ENCODE results near the gene KRT71. TPM values are rescaled to one million over a fixed set of nuclear protein-coding genes. Genes with fewer than 3 reads are reported as not detected.

The KRT71 gene
- total RNA-seq, 1 donor from 2014 or later: not detected

DNA sequence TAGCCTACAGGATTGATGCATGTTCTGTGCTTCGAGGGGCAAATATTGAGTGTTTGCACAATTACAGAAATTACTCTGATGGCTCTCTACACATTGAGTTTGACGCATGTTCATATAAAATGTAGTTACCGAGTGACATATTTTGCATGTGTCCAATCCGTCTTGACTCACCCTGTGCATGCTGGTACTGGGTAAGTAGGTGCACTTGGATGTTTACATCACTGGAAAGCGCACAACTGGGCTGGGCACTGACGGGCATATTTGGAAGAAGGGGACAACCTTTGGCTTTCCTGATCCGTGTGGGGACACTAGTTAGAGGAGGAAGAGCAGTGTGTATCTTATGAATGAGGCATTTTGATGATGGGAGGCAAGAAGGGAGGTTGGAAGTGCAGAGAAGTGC lies 55.0 kb downstream of the KRT71 start:
- no peak for DNase-seq (ENCODE audit: low read depth, low spot score)

DNA sequence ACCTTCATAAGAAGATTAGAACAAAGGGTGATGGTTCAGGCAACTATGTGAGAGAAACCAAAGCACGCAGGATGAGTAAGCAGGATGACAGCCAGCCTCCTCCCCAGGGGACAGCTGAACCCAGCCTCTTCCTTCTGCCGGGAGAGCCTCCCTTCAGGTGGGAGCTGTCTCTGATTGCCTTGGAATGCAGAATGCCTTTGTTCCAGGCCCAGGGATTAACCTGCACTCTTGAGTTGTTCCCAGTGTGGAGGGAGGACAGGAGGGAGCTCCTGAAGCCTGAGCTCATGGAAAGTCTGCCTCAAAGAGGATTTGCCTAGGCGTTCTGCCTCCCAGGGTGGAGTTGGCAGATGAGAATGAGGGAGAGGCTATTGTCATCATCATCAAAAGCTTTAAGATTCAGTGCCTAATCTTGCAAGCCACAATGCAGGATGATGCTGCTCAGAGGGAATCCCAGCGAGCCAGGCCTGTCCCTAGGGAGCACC lies 56.3 kb downstream of the KRT71 start:
- no peak for DNase-seq (ENCODE audit: low read depth, low spot score)

DNA sequence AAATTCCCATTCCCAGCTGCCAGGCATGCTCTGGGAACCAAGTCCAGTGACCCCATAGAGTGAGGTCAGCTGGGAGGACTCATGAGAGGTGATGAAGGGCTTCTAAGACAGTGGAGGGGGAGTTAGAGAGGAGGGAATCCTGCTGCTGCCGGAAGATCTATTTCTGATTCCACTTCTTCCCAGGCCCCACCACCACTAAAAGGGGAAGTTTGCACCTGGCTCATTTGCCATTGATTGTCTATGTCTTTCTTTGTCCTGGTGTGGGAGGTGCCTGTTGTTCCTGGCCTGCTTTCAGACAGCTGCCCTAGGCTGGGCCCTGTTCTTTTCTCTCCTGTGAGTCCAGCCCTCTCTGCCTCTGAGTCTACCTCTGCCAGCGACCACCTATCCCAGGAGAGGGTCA lies 56.9 kb downstream of the KRT71 start:
- DNase-seq (ENCODE audit: low read depth, low spot score): no peak

DNA sequence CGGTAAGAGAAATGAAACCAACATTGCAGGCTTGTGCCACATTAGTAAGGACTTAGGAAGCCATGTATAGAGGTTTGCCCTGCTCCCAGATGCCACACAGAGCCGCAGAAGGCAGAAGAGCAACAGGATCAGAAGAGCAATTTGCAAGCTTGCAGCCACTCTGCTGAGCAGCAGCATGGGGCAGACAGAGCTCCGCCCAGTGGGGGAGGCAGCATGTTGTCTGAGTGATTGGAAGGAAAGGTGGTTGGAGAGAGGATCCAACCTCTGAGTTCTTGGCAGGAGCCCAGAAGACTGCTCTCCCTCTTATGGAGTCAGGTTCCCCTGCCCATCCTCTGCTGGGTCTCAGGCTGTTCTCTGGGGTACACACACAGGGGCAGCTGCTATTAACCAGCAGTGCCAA lies 57.6 kb downstream of the KRT71 start:
- DNase-seq (ENCODE audit: low read depth, low spot score): no peak

GRCh38 chr12:52494518-52494917 lies 58.4 kb downstream of the KRT71 start:
- DNase-seq (ENCODE audit: low read depth, low spot score): no peak

GRCh38 chr12:52494100-52494499 lies 58.8 kb downstream of the KRT71 start:
- no peak for DNase-seq (ENCODE audit: low read depth, low spot score)

Other genes starting within 250 kb of the KRT71 start
- not detected in 2 replicates for gene KRT83, start 231.7 kb downstream of the KRT71 start, total RNA-seq
- under 0.01 TPM in 1 of 2 replicates, not detected in the other for gene KRT85, start 185.7 kb downstream of the KRT71 start, total RNA-seq
- gene KRT84, start 167.5 kb downstream of the KRT71 start, total RNA-seq: not detected in 2 replicates
- gene KRT82, start 146.8 kb downstream of the KRT71 start, total RNA-seq: not detected in 2 replicates
- gene KRT75, start 118.8 kb downstream of the KRT71 start, total RNA-seq: not detected in 2 replicates
- gene KRT6B, start 101.0 kb downstream of the KRT71 start, total RNA-seq: 0.07 and 0.18 TPM in 2 replicates
- 0.07 TPM in 1 of 2 replicates, not detected in the other for gene KRT6C, start 79.3 kb downstream of the KRT71 start, total RNA-seq
- gene KRT6A, start 59.9 kb downstream of the KRT71 start, total RNA-seq: 0.79 and 12.6 TPM in 2 replicates
- 0.66 and 2.0 TPM in 2 replicates for gene KRT5, start 32.8 kb downstream of the KRT71 start, total RNA-seq
- gene KRT74, start 20.7 kb upstream of the KRT71 start, total RNA-seq: not detected in 2 replicates
- not detected in 2 replicates for gene KRT72, start 48.3 kb upstream of the KRT71 start, total RNA-seq
- gene KRT73, start 65.4 kb upstream of the KRT71 start, total RNA-seq: not detected in 2 replicates
- not detected in 2 replicates for gene KRT2, start 99.1 kb upstream of the KRT71 start, total RNA-seq
- gene KRT1, start 127.3 kb upstream of the KRT71 start, total RNA-seq: not detected in 2 replicates
- gene KRT77, start 150.4 kb upstream of the KRT71 start, total RNA-seq: not detected in 2 replicates
- not detected in 2 replicates for gene KRT76, start 224.2 kb upstream of the KRT71 start, total RNA-seq
- not detected in 2 replicates for gene KRT3, start 243.0 kb upstream of the KRT71 start, total RNA-seq